Endothelial cell of umbilical vein (primary cell): ENCODE results near the gene FAM210B.

Experiments used
- CTCF ChIP-seq, 2 donors: IDR thresholded peaks; 1 replicate in 1 of 2; 2 replicates in 1 of 2; pipeline ENCODE4 v1.5.1; 2011; ENCODE audit warnings: low read length in 2 of 2, mild to moderate bottlenecking in 2 of 2, moderate library complexity in 2 of 2, control low read depth in 1 of 2, inconsistent platforms in 1 of 2, low read depth in 1 of 2; ENCODE audit not compliant: insufficient read depth in 1 of 2; ENCODE audit errors: extremely low read depth in 1 of 2
- EZH2 ChIP-seq: IDR thresholded peaks from 2 replicates; pipeline ENCODE4 v1.6.1; 2012; ENCODE audit warnings: borderline replicate concordance, low read depth, mild to moderate bottlenecking, moderate library complexity, low read length, inconsistent platforms; ENCODE audit not compliant: severe bottlenecking
- GATA2 ChIP-seq: IDR thresholded peaks from 2 replicates; pipeline ENCODE4 v1.7.0; 2011; ENCODE audit warnings: low read depth, mild to moderate bottlenecking, moderate library complexity, mixed read lengths, low read length; ENCODE audit not compliant: insufficient read length, insufficient read depth
- JUN ChIP-seq: IDR thresholded peaks from 2 replicates; pipeline ENCODE4 v1.6.1; 2011; ENCODE audit warnings: borderline replicate concordance, low read depth; ENCODE audit not compliant: insufficient read length, insufficient read depth
- MAX ChIP-seq: IDR thresholded peaks from 2 replicates; pipeline ENCODE4 v1.6.1; 2011; ENCODE audit not compliant: insufficient read depth, insufficient read length
- POLR2AphosphoS5 ChIP-seq: IDR thresholded peaks from 2 replicates; pipeline ENCODE4 v1.6.1; 2012; ENCODE audit warnings: low read depth, mild to moderate bottlenecking, control low read depth, low read length, moderate library complexity; ENCODE audit not compliant: insufficient read depth

GRCh38 chr20:56386219-56386618 is 27.4 kb downstream of the FAM210B start:
- TF ChIP-seq CTCF (IDR thresholded peaks at IDR 0.05; ENCODE audit: extremely low read depth in 1 of 2, insufficient read depth in 1 of 2, low read depth in 1 of 2, low read length in 2 of 2), result no peak
- no peak for TF ChIP-seq JUN
- TF ChIP-seq MAX, result no peak
- TF ChIP-seq POLR2AphosphoS5, result no peak
- no peak for TF ChIP-seq GATA2
- TF ChIP-seq EZH2, result no peak
